PC-3 (cell line): ENCODE data around the gene KRR1.

Experiments
- CTCF ChIP-seq: fragments of 300-600 bp; sonication (generic); conservative IDR thresholded peaks from 2 replicates; pipeline ENCODE4 v1.5.1; 2017; ENCODE audit warnings: antibody characterized with exemption, low read depth, mild to moderate bottlenecking, low read length
- EZH2 ChIP-seq: fragments of 300-600 bp; sonication (generic); IDR thresholded peaks from one replicate; pipeline ENCODE4 v1.6.1; 2017; ENCODE audit warnings: antibody characterized with exemption, mild to moderate bottlenecking, low read length; ENCODE audit not compliant: unreplicated experiment
- EZH2phosphoT487 ChIP-seq: fragments of 300-600 bp; sonication (generic); IDR thresholded peaks from 2 replicates; pipeline ENCODE4 v1.6.1; 2018; ENCODE audit warnings: mild to moderate bottlenecking, antibody characterized with exemption, low read length, borderline replicate concordance

GRCh38 chr12:75452675-75453330, 58.6 kb downstream of the KRR1 start:
- TF ChIP-seq EZH2 (no peak), CTCF (no peak), EZH2phosphoT487 (no peak)
